ENCODE measurements around the gene SPANXA1. TPM values are rescaled to one million over a fixed set of nuclear protein-coding genes. Genes with fewer than 3 reads are reported as not detected.

Gene SPANXA1
- total RNA-seq, 1 experiment from 2014 or later, result not detected

Other genes with a start within 250 kb of the SPANXA1 start
- gene SPANXA2, start 5.0 kb upstream of the SPANXA1 start, total RNA-seq (2021), result not detected in 3 replicates
- not detected in 3 replicates for gene SPANXD, start 114.0 kb upstream of the SPANXA1 start, total RNA-seq (2021)

Data from WTC11 (cell line).